Stimulated activated CD8-positive, alpha-beta memory T cell treated with anti-CD3 and anti-CD28 coated beads, Interleukin-12 subunit alpha, Interleukin-12 subunit beta, amount 100 ng/mL, for 1 hour (primary cell): ENCODE measurements around the gene SLC6A3.
"Not testable (repeated sequence)": the region's sequence is repeated elsewhere in the genome, so short reads cannot be mapped to it uniquely, and the experiment has no call there.

Experiments used
- DNase-seq: peaks from one replicate; pipeline ENCODE4 v3.0.0-alpha.2; 2020; ENCODE audit warnings: low read depth

SLC6A3 gene

GRCh38 chr5:1477341-1477740 lies 32.1 kb upstream of the SLC6A3 start:
- no peak for DNase-seq

- no peak for DNase-seq
These were observed 31.7 kb upstream of the SLC6A3 start for GRCh38 chr5:1476967-1477310.

- no peak for DNase-seq
These were observed 31.1 kb upstream of the SLC6A3 start for GRCh38 chr5:1476181-1476966.

- DNase-seq: not testable (repeated sequence)
These were observed 30.3 kb upstream of the SLC6A3 start for GRCh38 chr5:1475544-1475900.

- DNase-seq: no peak
These were observed 29.8 kb upstream of the SLC6A3 start for GRCh38 chr5:1474866-1475543.

DNA sequence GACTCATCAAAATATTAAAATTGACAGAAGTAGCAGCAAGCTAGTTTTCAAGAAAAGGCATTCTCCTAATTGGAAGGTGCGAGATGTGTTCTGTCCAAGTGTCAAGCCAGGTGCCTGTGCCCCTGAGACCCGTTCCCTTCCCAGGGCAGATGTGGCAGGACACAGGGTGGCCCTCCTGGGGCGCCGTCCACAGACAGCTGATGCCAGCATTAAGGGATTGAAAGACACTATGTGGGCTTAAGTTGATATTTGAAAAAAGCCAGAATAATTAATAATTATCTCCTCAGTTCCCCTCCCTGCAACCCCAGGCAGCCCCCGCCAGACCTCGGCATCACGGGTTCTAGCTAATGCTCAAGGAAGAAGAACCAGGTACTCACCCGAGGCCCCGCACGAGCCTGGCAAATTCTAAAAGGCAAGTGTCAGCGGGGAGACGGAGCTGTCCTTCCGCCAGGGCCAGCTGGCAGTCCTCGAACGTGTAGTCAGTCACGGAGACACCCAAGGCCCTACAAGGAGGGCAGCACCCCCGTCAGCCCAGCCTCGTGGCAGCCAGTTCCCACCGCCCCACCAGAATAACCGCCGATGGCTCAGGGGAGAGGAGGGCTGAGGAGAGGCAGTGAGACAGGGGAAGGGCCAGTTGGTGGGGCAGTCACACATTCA lies 29.1 kb upstream of the SLC6A3 start:
- no peak for DNase-seq

GRCh38 chr5:1473746-1474145 lies 28.5 kb upstream of the SLC6A3 start:
- DNase-seq: no peak

- no peak for DNase-seq
These were observed 27.9 kb upstream of the SLC6A3 start for GRCh38 chr5:1472964-1473628.

DNA sequence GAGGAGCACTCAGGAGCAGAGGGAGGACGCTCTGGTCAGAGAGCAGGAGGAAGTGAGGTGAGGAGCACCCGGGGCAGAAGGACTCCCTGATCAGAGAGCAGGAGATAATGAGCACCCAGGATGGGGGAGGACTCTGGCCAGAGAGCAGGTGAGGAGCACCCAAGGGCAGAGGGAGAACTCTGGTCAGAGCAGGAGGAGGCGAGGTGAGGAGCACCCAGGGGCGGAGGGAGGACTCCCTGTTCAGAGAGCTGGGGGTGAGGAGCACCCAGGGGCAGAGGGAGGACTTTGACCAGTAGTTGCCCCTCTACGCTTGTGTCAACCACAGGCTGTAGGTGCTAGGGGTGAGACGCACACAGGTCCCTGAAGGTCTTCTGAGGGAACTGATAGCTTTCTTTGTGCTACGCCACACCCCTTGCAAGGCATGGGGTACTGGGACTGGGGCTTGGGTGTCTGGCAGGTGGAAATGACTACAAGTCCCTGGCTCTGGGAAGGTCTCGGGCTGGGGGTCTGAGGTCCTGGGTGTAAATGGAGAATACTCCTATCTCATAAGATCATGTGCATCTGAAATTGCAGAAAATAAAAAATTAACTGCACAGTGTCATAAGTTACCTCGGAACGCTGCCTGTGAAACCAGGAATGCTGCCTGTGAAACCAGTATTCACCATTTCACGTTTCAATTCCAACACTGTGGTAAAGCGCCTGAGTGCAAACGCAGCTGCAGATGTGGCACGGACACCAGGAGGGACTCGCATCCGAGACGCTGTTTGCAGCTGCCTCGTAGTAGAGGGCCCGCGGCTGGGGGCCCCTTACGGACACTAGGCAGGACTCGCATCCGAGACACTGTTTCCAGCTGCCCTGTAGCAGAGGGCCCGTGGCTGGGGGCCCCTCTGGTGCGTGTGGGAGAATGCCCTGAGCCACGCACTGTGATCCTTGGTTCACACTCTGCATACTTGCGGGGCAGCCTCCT lies 27.0 kb upstream of the SLC6A3 start:
- no peak for DNase-seq

DNA sequence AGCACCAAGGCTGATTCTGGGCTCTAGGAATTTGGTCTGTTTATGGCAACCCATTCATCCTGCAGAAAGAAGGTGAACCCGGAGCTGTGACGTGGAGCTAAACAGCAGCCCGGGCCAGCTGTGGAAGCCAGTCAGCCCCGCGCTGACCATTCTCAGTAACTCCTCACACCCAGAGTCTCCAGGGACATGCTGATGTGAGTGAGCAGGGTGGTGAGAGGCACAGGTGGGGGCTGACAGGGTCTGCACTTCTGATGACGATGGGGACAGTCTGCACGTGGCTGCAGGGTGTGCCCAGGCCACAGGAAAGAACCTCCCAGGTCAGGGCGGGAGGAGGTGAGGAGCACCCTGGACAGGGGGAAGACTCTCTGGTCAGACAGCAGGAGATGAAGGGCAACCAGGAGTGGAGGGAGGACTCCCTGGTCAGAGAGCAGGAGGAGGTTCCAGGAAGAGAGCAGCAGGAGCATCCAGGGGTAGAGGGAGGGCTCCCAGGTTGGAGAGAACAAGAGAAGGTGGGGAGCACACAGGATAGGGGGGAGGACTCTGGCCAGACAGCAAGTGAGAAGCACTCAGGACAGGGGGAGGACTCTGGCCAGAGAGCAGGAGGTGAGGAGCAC lies 26.1 kb upstream of the SLC6A3 start:
- no peak for DNase-seq

GRCh38 chr5:1470762-1471211 lies 25.5 kb upstream of the SLC6A3 start:
- no peak for DNase-seq

DNA sequence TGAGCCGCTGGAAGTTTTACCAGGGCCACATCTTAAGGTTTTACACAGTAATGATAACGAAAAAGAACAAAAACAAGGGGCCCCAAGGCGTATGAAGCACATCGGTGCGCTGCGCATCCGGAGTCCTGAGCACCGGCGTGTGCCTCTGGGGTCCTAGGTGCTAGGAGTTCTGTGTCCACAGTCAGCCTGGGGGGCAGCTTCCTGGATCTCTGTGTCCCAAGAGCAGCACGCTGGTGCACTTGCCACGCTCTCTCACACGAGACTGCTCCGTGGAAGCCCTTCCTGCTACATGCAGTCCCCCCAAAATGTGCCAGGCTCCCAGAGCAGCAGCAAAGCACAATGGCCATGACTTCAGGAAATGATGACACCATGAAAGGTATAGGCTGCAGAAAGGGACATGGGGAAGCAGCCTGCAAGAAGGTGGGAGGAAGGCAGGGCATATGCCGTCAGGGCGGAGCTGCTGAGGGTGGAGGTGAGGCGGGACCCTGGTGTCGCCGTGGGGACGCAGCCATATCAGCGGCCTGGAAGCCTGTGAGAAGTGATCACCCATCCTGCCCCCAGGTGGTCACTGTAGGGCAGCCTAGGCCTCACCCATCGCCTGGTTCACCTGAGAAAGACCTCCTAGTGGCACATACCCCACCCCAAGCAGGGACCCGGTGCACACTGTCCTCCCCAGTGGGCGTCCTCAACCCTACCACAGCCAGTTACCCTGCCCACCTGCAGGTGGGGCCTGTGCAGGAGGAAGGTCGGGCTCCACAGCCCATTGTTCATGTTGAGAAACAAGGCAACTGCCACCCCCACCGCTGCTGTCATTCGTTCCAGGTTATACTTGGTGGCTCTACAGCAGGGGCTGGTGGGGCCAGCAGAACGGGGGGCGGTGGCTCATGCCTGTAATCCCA lies 23.6 kb upstream of the SLC6A3 start:
- DNase-seq: no peak

GRCh38 chr5:1468247-1468612 lies 23.0 kb upstream of the SLC6A3 start:
- no peak for DNase-seq

DNA sequence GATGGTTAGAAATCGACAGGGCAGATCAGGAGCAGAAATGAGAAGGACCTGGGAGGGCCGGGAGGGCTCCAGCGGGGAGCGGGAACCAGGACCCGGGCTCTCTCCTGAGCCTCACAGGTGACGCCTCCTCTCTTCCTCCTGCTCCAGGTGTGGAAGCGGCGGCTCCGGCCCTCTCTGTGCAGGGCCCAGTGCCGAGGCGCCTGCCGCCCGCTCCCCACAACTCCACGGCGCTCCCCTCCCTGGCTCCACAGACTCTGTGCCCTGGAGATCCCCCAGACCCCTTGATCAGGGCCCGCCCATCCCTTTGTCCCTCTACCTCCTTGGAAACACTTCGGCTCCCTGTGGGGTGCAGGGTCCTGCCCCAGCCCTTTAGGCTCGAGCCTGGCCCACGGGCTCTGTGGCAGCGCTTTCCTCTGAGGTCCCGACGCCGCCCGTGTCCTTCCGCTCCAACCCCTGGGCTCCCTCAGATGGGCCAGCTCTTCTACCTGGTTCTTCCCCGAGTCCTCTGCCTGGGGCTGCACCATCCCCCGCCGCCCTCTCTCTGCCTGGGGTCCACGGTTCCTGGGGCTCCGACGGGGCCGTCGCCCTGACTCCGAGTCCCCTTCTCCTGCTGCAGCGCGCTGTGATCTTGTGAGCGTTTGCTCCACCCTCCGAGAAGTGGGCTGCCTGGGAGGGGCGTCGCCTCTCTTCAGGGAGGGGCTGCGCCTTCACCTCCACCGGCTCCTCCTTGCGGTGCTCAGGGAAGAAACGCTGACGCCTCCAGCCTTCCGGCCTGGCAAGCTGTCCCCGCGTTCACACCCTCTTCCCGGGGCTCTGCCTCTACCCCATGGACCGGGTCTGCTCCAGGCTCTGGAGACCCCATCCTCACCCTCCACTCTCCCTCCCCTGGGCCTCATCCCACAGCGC lies 22.4 kb upstream of the SLC6A3 start:
- DNase-seq: no peak

GRCh38 chr5:1466631-1467265 lies 21.5 kb upstream of the SLC6A3 start:
- no peak for DNase-seq

- DNase-seq: no peak
These were observed 20.8 kb upstream of the SLC6A3 start for GRCh38 chr5:1465966-1466471.

DNA sequence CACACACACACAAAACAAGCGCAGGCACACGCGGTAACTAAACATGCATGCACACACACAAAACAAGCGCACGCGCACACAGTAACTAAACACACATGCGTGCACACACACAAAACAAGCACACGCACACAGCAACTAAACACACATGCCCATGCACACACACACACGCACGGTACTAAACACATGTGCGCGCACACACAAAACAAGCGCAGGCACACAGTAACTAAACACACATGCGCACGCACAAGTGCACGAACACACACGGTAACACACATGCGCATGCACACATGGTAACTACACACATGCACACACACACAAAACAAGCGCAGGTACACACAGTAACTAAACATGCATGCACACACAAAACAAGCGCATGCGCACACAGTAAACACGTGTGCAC lies 19.9 kb upstream of the SLC6A3 start:
- DNase-seq: no peak

DNA sequence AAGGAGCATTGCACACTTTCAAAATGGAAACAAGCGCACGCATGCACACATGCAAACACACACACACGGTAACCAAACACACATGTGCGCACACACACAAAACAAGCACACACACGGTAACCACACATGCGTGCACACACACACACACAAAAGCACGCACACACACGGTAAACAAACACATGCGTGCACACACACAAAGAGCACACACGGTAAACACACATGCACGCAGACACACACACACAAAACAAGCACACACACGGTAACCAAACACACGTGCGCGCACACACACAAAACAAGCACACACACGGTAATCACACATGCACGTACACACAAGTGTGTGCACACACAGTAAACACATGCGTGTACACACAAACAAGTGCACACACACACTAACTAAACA lies 19.3 kb upstream of the SLC6A3 start:
- DNase-seq: no peak
